Esophagus squamous epithelium (tissue), 5 donors: ENCODE measurements around the gene RNF187. TPM values are rescaled to one million over a fixed set of nuclear protein-coding genes. Genes with fewer than 3 reads are reported as not detected.

ENCODE experiments used
- DNase-seq: peaks from one replicate; lab custom pipeline; 2025; lab: John Stamatoyannopoulos, UW
- H3K27ac ChIP-seq, 4 donors: fragments of 200-600 bp; sonication (generic); one replicate each; pipeline ENCODE4 v1.5.1; 2016 to 2019; ENCODE audit warnings: mild to moderate bottlenecking in 1 of 4
- H3K27me3 ChIP-seq, 4 donors: fragments of 200-600 bp; sonication (generic); 1 replicate in 3 of 4; 2 replicates in 1 of 4; pipeline versions ENCODE4 v1.5.1 to v1.6.0; 2017 to 2021; ENCODE audit warnings: antibody characterized with exemption in 1 of 4
- H3K36me3 ChIP-seq, 3 donors: fragments of 200-600 bp; sonication (generic); one replicate each; pipeline ENCODE4 v1.5.1; 2016 to 2019
- H3K4me1 ChIP-seq, 3 donors: fragments of 200-600 bp; sonication (generic); one replicate each; pipeline ENCODE4 v1.5.1; 2017 to 2019
- H3K4me3 ChIP-seq, 4 donors: fragments of 200-600 bp; sonication (generic); 1 replicate in 3 of 4; 2 replicates in 1 of 4; pipeline ENCODE4 v1.5.1; 2016 to 2019; ENCODE audit warnings: mild to moderate bottlenecking in 2 of 4, moderate library complexity in 1 of 4
- H3K9me3 ChIP-seq, 3 donors: fragments of 200-600 bp; sonication (generic); one replicate each; pipeline ENCODE4 v1.5.1; 2016 to 2019
- POLR2A ChIP-seq, 4 donors: fragments of 450-650 bp; IDR thresholded peaks; one replicate each; pipeline ENCODE4 v1.6.1; 2017; ENCODE audit warnings: antibody characterized with exemption in 4 of 4, mild to moderate bottlenecking in 4 of 4, moderate library complexity in 3 of 4
- WGBS, 2 donors: methylation state at CpG; one replicate each; pipeline ENCODE4 v1.1.5; 2018; 5-methylcytosine and 5-hydroxymethylcytosine counted together
- intact Hi-C: fragments of 100-400 bp; cut with DNase I; formaldehyde crosslinking; loops from one replicate; pipeline ENCODE4 v1.15.0; 2022
- total RNA-seq, 4 donors: library from RNA; depleted of rRNA; stranded (reverse); fragments of >200 nt; gene quantifications; one replicate each; pipeline ENCODE4 v1.1.0, GENCODE V29; 2016
- TF ChIP-seq, protein P1 (sequence below), 6 experiments: fragments of 450-650 bp in 4 of 6; fragments of 200-600 bp in 2 of 6; sonication (generic) in 2 of 6; IDR thresholded peaks; one replicate each; pipeline ENCODE4 v1.5.1; 2016 to 2019; ENCODE audit warnings: antibody characterized with exemption in 6 of 6, mild to moderate bottlenecking in 4 of 6, moderate library complexity in 4 of 6
- donor health status: DM: yes; HTN: yes; CAD: no.

RNF187 gene
- total RNA-seq, 4 donors from 2014 or later: 33.4 to 74.7 (median 60.0) TPM

DNA sequence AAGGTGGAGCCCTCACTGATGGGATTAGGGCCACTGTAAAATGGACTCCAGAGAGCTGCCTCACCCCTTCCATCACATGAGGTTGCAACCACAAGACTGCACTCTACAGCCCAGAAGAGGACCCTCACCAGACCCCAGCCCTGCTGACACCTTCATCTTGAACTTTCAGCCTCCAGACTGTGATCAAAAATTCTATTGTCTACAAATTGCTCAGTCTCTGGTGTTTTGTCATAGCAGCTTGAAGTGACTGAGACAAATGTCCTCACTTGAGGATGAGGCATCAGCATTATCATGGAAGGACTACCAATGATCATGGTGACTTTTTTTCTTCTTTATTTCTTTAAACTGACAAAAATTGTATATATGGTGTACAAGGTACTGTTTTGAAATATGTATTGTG is 43.8 kb upstream of the RNF187 start:
- Histone ChIP-seq H3K27ac (no peak overlapping the region), H3K36me3 (no peaks in the 10 kb centered on the region), H3K9me3 (no peaks in the 10 kb centered on the region), H3K4me1 (peaks cover 6 to 16% (median 9%) of the 10 kb centered on the region in 3 donors), H3K4me3 (no peak overlapping the region), H3K27me3 (peaks cover 0 to 94% (median 6%) of the 10 kb centered on the region in 4 donors)
- no peak for TF ChIP-seq POLR2A (IDR thresholded peaks at IDR 0.05)
- TF ChIP-seq, protein P1, sequence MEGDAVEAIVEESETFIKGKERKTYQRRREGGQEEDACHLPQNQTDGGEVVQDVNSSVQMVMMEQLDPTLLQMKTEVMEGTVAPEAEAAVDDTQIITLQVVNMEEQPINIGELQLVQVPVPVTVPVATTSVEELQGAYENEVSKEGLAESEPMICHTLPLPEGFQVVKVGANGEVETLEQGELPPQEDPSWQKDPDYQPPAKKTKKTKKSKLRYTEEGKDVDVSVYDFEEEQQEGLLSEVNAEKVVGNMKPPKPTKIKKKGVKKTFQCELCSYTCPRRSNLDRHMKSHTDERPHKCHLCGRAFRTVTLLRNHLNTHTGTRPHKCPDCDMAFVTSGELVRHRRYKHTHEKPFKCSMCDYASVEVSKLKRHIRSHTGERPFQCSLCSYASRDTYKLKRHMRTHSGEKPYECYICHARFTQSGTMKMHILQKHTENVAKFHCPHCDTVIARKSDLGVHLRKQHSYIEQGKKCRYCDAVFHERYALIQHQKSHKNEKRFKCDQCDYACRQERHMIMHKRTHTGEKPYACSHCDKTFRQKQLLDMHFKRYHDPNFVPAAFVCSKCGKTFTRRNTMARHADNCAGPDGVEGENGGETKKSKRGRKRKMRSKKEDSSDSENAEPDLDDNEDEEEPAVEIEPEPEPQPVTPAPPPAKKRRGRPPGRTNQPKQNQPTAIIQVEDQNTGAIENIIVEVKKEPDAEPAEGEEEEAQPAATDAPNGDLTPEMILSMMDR (IDR thresholded peaks at IDR 0.05): no peak
- no peak for DNase-seq
- intact Hi-C loops: no loop called here

DNA sequence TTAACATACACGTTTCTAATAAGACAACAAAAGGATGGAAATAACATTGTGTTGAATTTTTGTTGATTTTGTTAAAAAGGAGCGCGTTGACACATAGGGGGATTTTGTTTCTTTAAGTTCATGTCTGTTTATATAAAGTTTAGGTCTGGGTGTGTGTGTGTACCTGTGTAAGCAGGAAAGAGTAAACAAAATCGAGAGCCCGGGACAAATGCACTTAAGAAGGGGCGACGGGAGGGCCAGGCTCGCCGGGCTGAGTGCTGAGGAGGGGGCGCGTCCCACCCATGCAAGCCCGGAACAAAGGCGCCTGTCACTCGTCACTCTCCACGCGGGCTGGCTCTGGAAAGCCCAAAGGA is 41.7 kb upstream of the RNF187 start:
- H3K27ac ChIP-seq: no peak overlapping the region
- intact Hi-C loops: no loop called here
- peaks cover 0 to 73% (median 6%) of the 10 kb centered on the region in 4 donors for H3K27me3 ChIP-seq
- no peaks in the 10 kb centered on the region for H3K36me3 ChIP-seq
- DNase-seq: no peak
- no peaks in the 10 kb centered on the region for H3K9me3 ChIP-seq
- no peak for TF ChIP-seq POLR2A (IDR thresholded peaks at IDR 0.05)
- TF ChIP-seq, protein P1 (IDR thresholded peaks at IDR 0.05): no peak
- H3K4me3 ChIP-seq: peak overlapping the region; percentile 2 to 56 (median 38)
- peaks cover 6 to 16% (median 9%) of the 10 kb centered on the region in 3 donors for H3K4me1 ChIP-seq
- WGBS, 2 donors: 5 to 10% methylated on average over 16 of the region's 16 CpGs

DNA sequence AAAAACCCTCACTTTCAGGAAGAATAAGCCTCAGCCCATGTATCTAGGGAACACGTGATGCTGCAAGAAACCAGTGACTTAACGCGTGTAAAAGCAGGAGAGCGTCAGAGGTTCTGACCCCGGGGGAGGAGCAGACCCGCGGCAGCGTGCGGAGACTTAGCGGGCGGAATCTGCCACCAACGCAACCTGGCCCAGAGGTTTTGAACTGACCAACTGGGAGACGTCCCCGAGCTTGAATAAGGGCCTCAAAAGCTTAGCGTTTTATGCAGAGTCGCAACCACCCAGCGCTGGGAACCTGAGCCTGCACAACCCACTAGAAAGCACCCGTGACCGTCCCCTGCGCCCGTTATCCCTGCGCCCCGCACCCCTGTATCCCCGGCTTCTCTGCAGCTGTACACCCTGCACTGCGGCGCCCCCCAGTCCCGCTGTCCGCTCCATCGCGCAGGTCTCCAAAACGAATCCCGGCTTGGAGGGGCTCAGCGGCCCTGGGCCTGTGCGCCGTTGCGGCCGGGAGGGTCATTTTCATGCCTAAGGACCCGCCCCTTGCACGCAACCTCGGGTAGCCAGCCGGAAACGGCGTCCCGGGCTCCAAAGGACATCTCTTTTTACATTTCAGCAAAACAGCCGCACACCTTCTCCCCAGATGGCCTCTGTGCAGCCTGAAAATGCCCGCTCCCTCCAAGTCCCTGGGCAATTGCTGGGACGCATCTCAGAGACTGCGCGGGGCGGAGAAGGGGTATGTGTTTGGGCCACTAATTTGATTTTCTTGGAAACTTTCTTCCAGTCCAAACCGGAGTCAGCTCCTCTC is 41.1 kb upstream of the RNF187 start:
- H3K27me3 ChIP-seq: peaks cover 0 to 67% (median 6%) of the 10 kb centered on the region in 4 donors
- H3K4me3 ChIP-seq: peak overlapping the region; percentile 2 to 56 (median 38)
- no peak overlapping the region for H3K27ac ChIP-seq

DNA sequence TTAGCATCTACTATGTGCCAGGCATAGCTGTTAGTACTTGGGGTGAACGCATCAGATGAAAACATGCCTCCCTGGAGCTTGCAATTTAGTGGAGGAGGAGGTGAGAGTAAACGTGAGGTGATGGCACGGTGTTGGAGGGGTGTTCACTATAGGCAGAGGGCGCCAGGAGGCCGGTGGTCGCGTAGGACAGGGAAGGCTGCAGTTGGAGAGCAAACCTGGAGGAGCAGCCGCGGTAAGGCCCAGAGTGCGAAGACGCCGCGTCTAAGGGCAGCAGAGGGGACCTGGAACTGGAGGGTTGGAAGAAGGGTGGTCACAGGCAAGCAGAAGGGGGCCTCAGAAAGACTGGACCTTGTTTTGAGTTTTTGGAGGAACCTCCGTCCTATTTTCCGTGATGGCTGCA is 40.3 kb upstream of the RNF187 start:
- 66 to 71% methylated on average over 15 of the region's 15 CpGs for WGBS, 2 donors
- no peak for TF ChIP-seq POLR2A (IDR thresholded peaks at IDR 0.05)
- TF ChIP-seq, protein P1 (IDR thresholded peaks at IDR 0.05): no peak
- H3K4me1 ChIP-seq: peaks cover 6 to 16% (median 9%) of the 10 kb centered on the region in 3 donors
- no peak overlapping the region for H3K27ac ChIP-seq
- no peaks in the 10 kb centered on the region for H3K9me3 ChIP-seq
- peaks cover 0 to 59% (median 6%) of the 10 kb centered on the region in 4 donors for H3K27me3 ChIP-seq
- no peak for DNase-seq
- no peaks in the 10 kb centered on the region for H3K36me3 ChIP-seq
- intact Hi-C loops: no loop called here
- H3K4me3 ChIP-seq: no peak overlapping the region

More for the DNA sequence above, 41.1 kb upstream of the RNF187 start:
- TF ChIP-seq, protein P1 (IDR thresholded peaks at IDR 0.05): no peak
- TF ChIP-seq POLR2A (IDR thresholded peaks at IDR 0.05): no peak
- 4 to 6% methylated on average over 18 to 30 of the region's 51 CpGs for WGBS, 2 donors
- Histone ChIP-seq H3K9me3 (no peaks in the 10 kb centered on the region), H3K36me3 (no peaks in the 10 kb centered on the region), H3K4me1 (peaks cover 6 to 16% (median 9%) of the 10 kb centered on the region in 3 donors)
- DNase-seq: no peak
- intact Hi-C loops: no loop called here

DNA sequence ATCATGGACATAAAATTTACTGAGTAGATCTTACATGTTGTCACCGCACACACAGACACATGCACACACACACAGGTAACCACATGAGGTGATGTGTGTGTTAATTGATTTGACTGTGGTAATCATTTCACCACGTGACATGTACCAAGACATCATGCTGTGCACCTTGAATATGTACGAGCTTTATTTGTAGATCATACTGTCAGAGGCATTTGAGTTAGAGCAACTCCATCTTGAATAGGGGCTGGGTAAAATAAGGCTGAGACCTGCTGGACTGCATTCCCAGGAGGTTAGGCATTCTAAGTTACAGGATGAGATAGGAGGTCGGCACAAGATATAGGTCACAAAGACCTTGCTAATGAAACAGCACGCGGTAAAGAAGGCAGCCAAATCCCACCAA is 38.8 kb upstream of the RNF187 start:
- H3K9me3 ChIP-seq: no peaks in the 10 kb centered on the region
- H3K27ac ChIP-seq: no peak overlapping the region
- no peak overlapping the region for H3K4me3 ChIP-seq
- peaks cover 6 to 16% (median 9%) of the 10 kb centered on the region in 3 donors for H3K4me1 ChIP-seq
- no peaks in the 10 kb centered on the region for H3K36me3 ChIP-seq
- intact Hi-C loops: no loop called here
- TF ChIP-seq, protein P1 (IDR thresholded peaks at IDR 0.05): no peak
- TF ChIP-seq POLR2A (IDR thresholded peaks at IDR 0.05): no peak
- peaks cover 0 to 44% (median 6%) of the 10 kb centered on the region in 4 donors for H3K27me3 ChIP-seq
- DNase-seq: no peak
- 77 to 86% methylated on average over 6 of the region's 6 CpGs for WGBS, 2 donors
